Measurements from ENCODE around the gene SLC12A3. TPM values are rescaled to one million over a fixed set of nuclear protein-coding genes. Genes with fewer than 3 reads are reported as not detected.

Gene SLC12A3
- total RNA-seq, 1 experiment from 2014 or later: not detected

DNA sequence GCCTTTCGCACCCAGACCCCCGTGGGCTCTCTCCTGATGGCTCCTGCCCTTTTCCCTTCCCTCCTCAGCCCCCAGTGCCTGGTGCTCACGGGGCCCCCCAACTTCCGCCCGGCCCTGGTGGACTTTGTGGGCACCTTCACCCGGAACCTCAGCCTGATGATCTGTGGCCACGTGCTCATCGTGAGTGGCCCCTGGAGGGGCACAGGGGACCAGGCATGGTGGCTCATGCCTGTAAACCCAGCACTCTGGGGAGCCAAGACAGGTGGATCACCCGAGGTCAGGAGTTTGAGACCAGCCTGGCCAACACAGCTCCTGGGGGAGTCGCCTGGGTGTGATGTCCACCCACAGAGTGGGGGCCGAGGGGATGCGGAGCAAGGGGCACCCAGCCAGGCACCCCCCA is 21.3 kb downstream of the SLC12A3 start:
- Histone ChIP-seq H3K27ac (ENCODE audit: low read length) (no peak overlapping the region), H4K20me1 (ENCODE audit: insufficient read depth, low read depth, low read length) (no peaks in the 10 kb centered on the region), H3K9ac (ENCODE audit: low read length) (no peak overlapping the region), H3K4me3 (ENCODE audit: low read length) (no peak overlapping the region), H3K9me3 (ENCODE audit: low read length) (no peaks in the 10 kb centered on the region), H2AFZ (ENCODE audit: low read length) (no peak overlapping the region), H3K4me1 (ENCODE audit: low read length) (peaks cover 7% of the 10 kb centered on the region), H3K79me2 (ENCODE audit: low read length) (no peaks in the 10 kb centered on the region), H3K27me3 (ENCODE audit: low read length) (no peaks in the 10 kb centered on the region), H3K36me3 (ENCODE audit: insufficient read depth, low read length) (no peaks in the 10 kb centered on the region), H3K4me2 (ENCODE audit: low read depth, low read length, poor library complexity, severe bottlenecking) (no peak overlapping the region), H3K9me2 (replicated peaks; ENCODE audit: insufficient read depth, low read length) (no peaks in the 10 kb centered on the region)
- DNase-seq: no peak

DNA sequence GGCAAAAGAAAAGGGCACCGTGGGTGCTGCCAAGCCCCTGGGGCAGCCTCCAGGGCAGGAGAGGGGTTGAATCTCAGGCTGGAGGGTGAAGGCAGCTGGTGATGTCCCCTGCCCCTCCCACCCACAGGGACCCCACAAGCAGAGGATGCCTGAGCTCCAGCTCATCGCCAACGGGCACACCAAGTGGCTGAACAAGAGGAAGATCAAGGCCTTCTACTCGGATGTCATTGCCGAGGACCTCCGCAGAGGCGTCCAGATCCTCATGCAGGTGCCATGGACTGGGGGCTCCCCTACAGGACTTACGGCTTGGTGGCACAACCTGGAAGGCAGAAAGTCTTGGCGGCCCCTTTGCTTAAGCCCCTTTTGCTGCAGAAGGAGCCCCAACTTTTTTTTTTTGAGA is 21.8 kb downstream of the SLC12A3 start:
- Histone ChIP-seq H3K4me1 (ENCODE audit: low read length) (peaks cover 7% of the 10 kb centered on the region), H3K9ac (ENCODE audit: low read length) (no peak overlapping the region), H3K36me3 (ENCODE audit: insufficient read depth, low read length) (no peaks in the 10 kb centered on the region), H2AFZ (ENCODE audit: low read length) (no peak overlapping the region), H3K4me2 (ENCODE audit: low read depth, low read length, poor library complexity, severe bottlenecking) (no peak overlapping the region), H4K20me1 (ENCODE audit: insufficient read depth, low read depth, low read length) (no peaks in the 10 kb centered on the region), H3K27ac (ENCODE audit: low read length) (no peak overlapping the region), H3K27me3 (ENCODE audit: low read length) (no peaks in the 10 kb centered on the region), H3K4me3 (ENCODE audit: low read length) (no peak overlapping the region), H3K9me3 (ENCODE audit: low read length) (no peaks in the 10 kb centered on the region), H3K9me2 (replicated peaks; ENCODE audit: insufficient read depth, low read length) (no peaks in the 10 kb centered on the region), H3K79me2 (ENCODE audit: low read length) (no peaks in the 10 kb centered on the region)
- no peak for DNase-seq

- Histone ChIP-seq H3K9me3 (ENCODE audit: low read length) (no peaks in the 10 kb centered on the region), H4K20me1 (ENCODE audit: insufficient read depth, low read depth, low read length) (no peaks in the 10 kb centered on the region), H2AFZ (ENCODE audit: low read length) (no peak overlapping the region), H3K9ac (ENCODE audit: low read length) (no peak overlapping the region), H3K4me1 (ENCODE audit: low read length) (peaks cover 7% of the 10 kb centered on the region), H3K27me3 (ENCODE audit: low read length) (no peaks in the 10 kb centered on the region), H3K4me2 (ENCODE audit: low read depth, low read length, poor library complexity, severe bottlenecking) (peak overlapping the region; percentile 50), H3K79me2 (ENCODE audit: low read length) (no peaks in the 10 kb centered on the region), H3K27ac (ENCODE audit: low read length) (no peak overlapping the region), H3K36me3 (ENCODE audit: insufficient read depth, low read length) (no peaks in the 10 kb centered on the region), H3K9me2 (replicated peaks; ENCODE audit: insufficient read depth, low read length) (no peaks in the 10 kb centered on the region), H3K4me3 (ENCODE audit: low read length) (no peak overlapping the region)
- DNase-seq: peak; percentile 88
These were observed 23.8 kb downstream of the SLC12A3 start for GRCh38 chr16:56888806-56889205.

DNA sequence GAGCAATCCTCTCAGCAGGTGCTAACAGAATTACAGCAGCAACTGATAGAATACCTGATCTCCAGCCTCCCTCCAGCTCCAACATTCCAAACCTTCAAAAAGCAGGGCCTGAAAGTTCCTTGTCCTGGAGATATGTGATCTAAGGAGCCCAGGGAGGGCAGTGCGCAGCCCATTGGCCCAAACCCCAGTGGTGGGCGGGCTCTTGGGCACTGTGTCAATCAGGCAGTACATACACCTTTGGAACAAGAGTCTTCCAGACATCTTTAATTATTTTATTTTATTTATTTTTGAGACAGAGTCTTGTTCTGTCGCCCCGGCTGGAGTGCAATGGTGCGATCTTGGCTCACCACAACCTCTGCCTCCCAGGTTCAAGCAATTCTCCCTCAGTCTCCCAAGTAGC is 24.2 kb downstream of the SLC12A3 start:
- Histone ChIP-seq H3K4me3 (ENCODE audit: low read length) (no peak overlapping the region), H3K79me2 (ENCODE audit: low read length) (no peaks in the 10 kb centered on the region), H3K9me3 (ENCODE audit: low read length) (no peaks in the 10 kb centered on the region), H3K9ac (ENCODE audit: low read length) (no peak overlapping the region), H4K20me1 (ENCODE audit: insufficient read depth, low read depth, low read length) (no peaks in the 10 kb centered on the region), H2AFZ (ENCODE audit: low read length) (no peak overlapping the region), H3K27ac (ENCODE audit: low read length) (no peak overlapping the region), H3K36me3 (ENCODE audit: insufficient read depth, low read length) (no peaks in the 10 kb centered on the region), H3K27me3 (ENCODE audit: low read length) (no peaks in the 10 kb centered on the region), H3K4me1 (ENCODE audit: low read length) (peaks cover 7% of the 10 kb centered on the region), H3K4me2 (ENCODE audit: low read depth, low read length, poor library complexity, severe bottlenecking) (peak overlapping the region; percentile 50), H3K9me2 (replicated peaks; ENCODE audit: insufficient read depth, low read length) (no peaks in the 10 kb centered on the region)
- DNase-seq: no peak

DNA sequence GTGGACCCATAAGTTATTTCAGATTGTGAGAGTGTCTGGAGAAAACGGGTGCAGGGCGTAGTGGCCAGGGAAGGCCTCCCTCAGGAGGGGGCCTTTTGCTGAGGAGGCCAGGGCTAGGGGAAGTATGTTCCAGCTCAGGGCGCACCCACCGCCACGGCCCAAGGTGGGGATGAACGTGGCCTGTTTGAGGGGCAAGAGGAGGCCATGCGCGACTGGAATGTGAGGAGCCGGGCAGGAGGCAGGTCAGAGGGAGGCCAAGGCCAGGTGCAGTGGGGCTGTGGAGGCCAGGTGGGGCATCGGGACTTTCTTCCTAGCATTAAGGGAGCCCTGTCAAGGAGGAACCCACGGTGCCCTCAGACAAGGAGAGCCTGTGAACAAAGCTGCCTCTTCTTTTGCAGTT is 26.7 kb downstream of the SLC12A3 start:
- no peak overlapping the region for H2AFZ ChIP-seq (ENCODE audit: low read length)
- no peak overlapping the region for H3K4me2 ChIP-seq (ENCODE audit: low read depth, low read length, poor library complexity, severe bottlenecking)
- no peaks in the 10 kb centered on the region for H3K36me3 ChIP-seq (ENCODE audit: insufficient read depth, low read length)
- H3K4me1 ChIP-seq (ENCODE audit: low read length): peaks cover 7% of the 10 kb centered on the region
- H3K9me2 ChIP-seq (replicated peaks; ENCODE audit: insufficient read depth, low read length): no peaks in the 10 kb centered on the region
- no peaks in the 10 kb centered on the region for H3K9me3 ChIP-seq (ENCODE audit: low read length)
- H3K9ac ChIP-seq (ENCODE audit: low read length): no peak overlapping the region
- no peaks in the 10 kb centered on the region for H3K79me2 ChIP-seq (ENCODE audit: low read length)
- DNase-seq: no peak
- no peak overlapping the region for H3K4me3 ChIP-seq (ENCODE audit: low read length)
- H3K27ac ChIP-seq (ENCODE audit: low read length): no peak overlapping the region
- H4K20me1 ChIP-seq (ENCODE audit: insufficient read depth, low read depth, low read length): no peaks in the 10 kb centered on the region
- H3K27me3 ChIP-seq (ENCODE audit: low read length): no peaks in the 10 kb centered on the region

- Histone ChIP-seq H3K4me2 (ENCODE audit: low read depth, low read length, poor library complexity, severe bottlenecking) (no peak overlapping the region), H3K27me3 (ENCODE audit: low read length) (no peaks in the 10 kb centered on the region)
These were observed 27.7 kb downstream of the SLC12A3 start for GRCh38 chr16:56892705-56893104.

DNA sequence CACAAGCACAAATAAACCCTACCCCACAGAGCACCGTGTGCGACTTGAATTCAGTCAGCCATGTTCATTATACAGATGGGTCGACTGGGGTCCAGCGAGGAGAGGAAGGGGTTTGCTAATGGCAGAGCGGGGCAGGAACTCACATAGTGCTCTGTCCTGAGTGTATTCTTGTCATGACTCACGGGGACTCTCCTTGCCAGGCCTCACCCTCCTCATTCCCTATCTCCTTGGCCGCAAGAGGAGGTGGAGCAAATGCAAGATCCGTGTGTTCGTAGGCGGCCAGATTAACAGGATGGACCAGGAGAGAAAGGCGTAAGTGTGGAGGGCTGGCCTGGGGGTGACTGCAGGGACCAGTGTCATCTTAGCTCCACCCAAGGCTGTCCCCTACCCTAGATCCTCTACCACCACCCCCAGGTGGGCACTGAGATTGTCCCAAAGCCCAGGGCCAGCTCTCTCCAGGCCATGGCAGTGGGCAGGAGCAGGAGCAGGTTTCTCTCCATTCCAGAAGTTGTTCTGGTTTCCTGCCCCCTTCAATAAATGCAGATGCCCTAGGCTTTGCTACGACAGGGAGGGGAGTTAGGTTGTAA is 29.4 kb downstream of the SLC12A3 start:
- no peaks in the 10 kb centered on the region for H3K9me2 ChIP-seq (replicated peaks; ENCODE audit: insufficient read depth, low read length)
- H3K27me3 ChIP-seq (ENCODE audit: low read length): no peaks in the 10 kb centered on the region
- H3K4me2 ChIP-seq (ENCODE audit: low read depth, low read length, poor library complexity, severe bottlenecking): no peak overlapping the region
- no peaks in the 10 kb centered on the region for H3K9me3 ChIP-seq (ENCODE audit: low read length)
- DNase-seq: no peak
- H3K27ac ChIP-seq (ENCODE audit: low read length): no peak overlapping the region
- H4K20me1 ChIP-seq (ENCODE audit: insufficient read depth, low read depth, low read length): no peaks in the 10 kb centered on the region
- H3K9ac ChIP-seq (ENCODE audit: low read length): no peak overlapping the region
- H3K4me3 ChIP-seq (ENCODE audit: low read length): no peak overlapping the region
- H3K36me3 ChIP-seq (ENCODE audit: insufficient read depth, low read length): no peaks in the 10 kb centered on the region
- no peaks in the 10 kb centered on the region for H3K79me2 ChIP-seq (ENCODE audit: low read length)
- H2AFZ ChIP-seq (ENCODE audit: low read length): no peak overlapping the region
- no peaks in the 10 kb centered on the region; the same call in 1 of the 2 replicates for H3K4me1 ChIP-seq (ENCODE audit: low read length)

More at GRCh38 chr16:56892705-56893104, 27.7 kb downstream of the SLC12A3 start:
- no peak for DNase-seq
- H3K9me2 ChIP-seq (replicated peaks; ENCODE audit: insufficient read depth, low read length): no peaks in the 10 kb centered on the region
- no peak overlapping the region for H3K4me3 ChIP-seq (ENCODE audit: low read length)
- no peaks in the 10 kb centered on the region for H3K79me2 ChIP-seq (ENCODE audit: low read length)
- no peak overlapping the region for H2AFZ ChIP-seq (ENCODE audit: low read length)
- no peaks in the 10 kb centered on the region for H3K9me3 ChIP-seq (ENCODE audit: low read length)
- H3K27ac ChIP-seq (ENCODE audit: low read length): no peak overlapping the region
- peaks cover 7% of the 10 kb centered on the region for H3K4me1 ChIP-seq (ENCODE audit: low read length)
- H3K9ac ChIP-seq (ENCODE audit: low read length): no peak overlapping the region
- no peaks in the 10 kb centered on the region for H4K20me1 ChIP-seq (ENCODE audit: insufficient read depth, low read depth, low read length)
- no peaks in the 10 kb centered on the region for H3K36me3 ChIP-seq (ENCODE audit: insufficient read depth, low read length)

GRCh38 chr16:56895813-56896212 is 30.8 kb downstream of the SLC12A3 start:
- no peaks in the 10 kb centered on the region for H4K20me1 ChIP-seq (ENCODE audit: insufficient read depth, low read depth, low read length)
- no peak for DNase-seq
- H3K4me3 ChIP-seq (ENCODE audit: low read length): no peak overlapping the region
- no peaks in the 10 kb centered on the region for H3K79me2 ChIP-seq (ENCODE audit: low read length)
- H3K4me1 ChIP-seq (ENCODE audit: low read length): no peaks in the 10 kb centered on the region; the same call in 1 of the 2 replicates
- H3K9ac ChIP-seq (ENCODE audit: low read length): no peak overlapping the region
- H3K27ac ChIP-seq (ENCODE audit: low read length): no peak overlapping the region
- no peaks in the 10 kb centered on the region for H3K9me2 ChIP-seq (replicated peaks; ENCODE audit: insufficient read depth, low read length)
- no peak overlapping the region for H3K4me2 ChIP-seq (ENCODE audit: low read depth, low read length, poor library complexity, severe bottlenecking)
- H3K9me3 ChIP-seq (ENCODE audit: low read length): no peaks in the 10 kb centered on the region
- no peaks in the 10 kb centered on the region for H3K36me3 ChIP-seq (ENCODE audit: insufficient read depth, low read length)
- H3K27me3 ChIP-seq (ENCODE audit: low read length): no peaks in the 10 kb centered on the region
- no peak overlapping the region for H2AFZ ChIP-seq (ENCODE audit: low read length)
